ENCODE measurements around the gene ZNF311. TPM values are rescaled to one million over a fixed set of nuclear protein-coding genes. Genes with fewer than 3 reads are reported as not detected.

ZNF311 gene
- total RNA-seq, result 0.36 TPM
- long read RNA-seq, result 0 reads

GRCh38 chr6:29005183-29005885 lies at the start of gene ZNF311:
Gene ZNF311 (minus strand): TSS chr6:29005315. CDS start chr6:29003954, 1,361 bp downstream.
- intact Hi-C loops (cut with micrococcal nuclease), result no loop called here
- peak within 1 kb of the TSS; percentile 68 for H3K4me3 ChIP-seq
- peaks cover 37% of the 10 kb centered on the region for H3K27me3 ChIP-seq (ENCODE audit: low read depth)
- H3K9me3 ChIP-seq (replicated peaks), result no peaks in the 10 kb centered on the region
- DNase-seq, result peak; percentile 55
- peaks cover 9% of the 10 kb centered on the region for H3K4me1 ChIP-seq
- no peak for TF ChIP-seq CTCF (IDR thresholded peaks at IDR 0.05; ENCODE audit: borderline replicate concordance)
- no peaks in the 10 kb centered on the region for H3K36me3 ChIP-seq
- H3K27ac ChIP-seq (replicated peaks), result peak within 1 kb of the TSS; percentile 80

GRCh38 chr6:29051680-29052079 lies 46.6 kb upstream of the ZNF311 start:
- no peaks in the 10 kb centered on the region for H3K36me3 ChIP-seq
- peaks cover 6% of the 10 kb centered on the region for H3K27me3 ChIP-seq (ENCODE audit: low read depth)
- no peak for DNase-seq
- no peak overlapping the region for H3K4me3 ChIP-seq
- TF ChIP-seq CTCF (IDR thresholded peaks at IDR 0.05; ENCODE audit: borderline replicate concordance), result no peak
- no peak overlapping the region for H3K27ac ChIP-seq (replicated peaks)
- H3K9me3 ChIP-seq (replicated peaks), result peaks cover 25% of the 10 kb centered on the region
- intact Hi-C loops (cut with micrococcal nuclease), result no loop called here
- no peaks in the 10 kb centered on the region for H3K4me1 ChIP-seq

- Histone ChIP-seq H3K36me3 (no peaks in the 10 kb centered on the region), H3K27ac (replicated peaks) (no peak within 1 kb of the TSS), H3K4me3 (no peak within 1 kb of the TSS), H3K9me3 (replicated peaks) (no peaks in the 10 kb centered on the region), H3K27me3 (ENCODE audit: low read depth) (peaks cover 36% of the 10 kb centered on the region), H3K4me1 (no peaks in the 10 kb centered on the region)
- intact Hi-C loops (cut with micrococcal nuclease), result no loop called here
- DNase-seq, result no peak
- TF ChIP-seq CTCF (IDR thresholded peaks at IDR 0.05; ENCODE audit: borderline replicate concordance), result no peak
Measured at GRCh38 chr6:29045075-29045474, 40.0 kb upstream of the ZNF311 start, which contains the start of gene OR2W1. Gene OR2W1 (minus strand): TSS chr6:29045175. CDS start chr6:29045175, 0 bp downstream.

GRCh38 chr6:29035951-29036350 lies 30.8 kb upstream of the ZNF311 start:
- DNase-seq, result no peak
- no peaks in the 10 kb centered on the region for H3K9me3 ChIP-seq (replicated peaks)
- intact Hi-C loops (cut with micrococcal nuclease), result no loop called here

GRCh38 chr6:29028821-29029220 lies 23.7 kb upstream of the ZNF311 start:
- Histone ChIP-seq H3K27me3 (ENCODE audit: low read depth) (peaks cover 55% of the 10 kb centered on the region), H3K4me3 (no peak overlapping the region), H3K9me3 (replicated peaks) (no peaks in the 10 kb centered on the region), H3K27ac (replicated peaks) (no peak overlapping the region), H3K36me3 (no peaks in the 10 kb centered on the region), H3K4me1 (no peaks in the 10 kb centered on the region)
- DNase-seq, result no peak
- intact Hi-C loops (cut with micrococcal nuclease), result no loop called here
- TF ChIP-seq CTCF (IDR thresholded peaks at IDR 0.05; ENCODE audit: borderline replicate concordance), result no peak

More at GRCh38 chr6:29035951-29036350, 30.8 kb upstream of the ZNF311 start:
- Histone ChIP-seq H3K36me3 (no peaks in the 10 kb centered on the region), H3K4me3 (no peak overlapping the region), H3K27me3 (ENCODE audit: low read depth) (peaks cover 33% of the 10 kb centered on the region), H3K27ac (replicated peaks) (no peak overlapping the region), H3K4me1 (no peaks in the 10 kb centered on the region)
- no peak for TF ChIP-seq CTCF (IDR thresholded peaks at IDR 0.05; ENCODE audit: borderline replicate concordance)
